HCT116 (cell line): Measurements from ENCODE around the gene EWSR1. TPM values are rescaled to one million over a fixed set of nuclear protein-coding genes. Genes with fewer than 3 reads are reported as not detected.

ENCODE experiments used
- ATAC-seq: fragments of 200-7000 bp; cut with Tn5 transposase; 2 replicates; pipeline ENCODE4 v1.9.1; 2020; ENCODE audit warnings: mild to moderate bottlenecking, moderate library complexity
- BruUV-seq: library from RNA; stranded (reverse); fragments of 400-500 nt; replicated peaks from 2 replicates; lab custom pipeline; 2021; lab: Mats Ljungman, UMichigan
- CTCF ChIA-PET: fragments of 300-600 bp; sonication (Branson Sonifier 250); formaldehyde crosslinking; loops from one replicate; lab custom pipeline; 2021; ENCODE audit warnings: antibody characterized with exemption; lab: Charles Lee
- POLR2A ChIA-PET: fragments of 300-600, 350-600 bp; sonication (Branson Sonifier 250); formaldehyde crosslinking; loops from one replicate; lab custom pipeline; 2021; ENCODE audit warnings: antibody characterized with exemption; lab: Charles Lee
- RAD21 ChIA-PET, 2 experiments: fragments of 300-600 bp; sonication (Branson Sonifier 250); formaldehyde crosslinking; loops; one replicate each; lab custom pipeline; 2023; ENCODE audit warnings: low total read pairs in 2 of 2; ENCODE audit not compliant: uncharacterized antibody in 2 of 2, unreplicated experiment in 2 of 2, low non-redundant PET in 1 of 2; lab: Charles Lee
- DNase-seq: peaks from one replicate; pipeline ENCODE4 v3.0.0-alpha.2; 2010; ENCODE audit warnings: low read depth, low spot score
- H2AFZ ChIP-seq: fragments of 200-600 bp; shearing (Covaris generic), sonication (generic); 2 replicates; pipeline ENCODE4 v1.6.1; 2017; ENCODE audit warnings: low read depth, mixed run types, mixed read lengths, antibody characterized with exemption, low read length; ENCODE audit not compliant: poor library complexity, severe bottlenecking
- H3K27ac ChIP-seq: 2 replicates; pipeline ENCODE4 v1.5.1; 2012; ENCODE audit warnings: low read depth, low read length
- H3K27me3 ChIP-seq: fragments of 200-600 bp; sonication (generic); 2 replicates; pipeline ENCODE4 v1.6.1; 2016; ENCODE audit warnings: mixed run types, low read length, mixed read lengths; ENCODE audit not compliant: insufficient read depth
- H3K36me3 ChIP-seq, 2 experiments: fragments of 200-500 bp in 1 of 2; fragments of 200-600 bp in 1 of 2; sonication (Bioruptor generic) in 1 of 2; sonication (generic) in 1 of 2; 2 replicates each; pipeline versions ENCODE4 v1.5.1 to v1.6.1; 2014 to 2016; ENCODE audit warnings: low read length in 2 of 2, inconsistent platforms in 1 of 2, mixed read lengths in 1 of 2, mixed run types in 1 of 2; ENCODE audit not compliant: insufficient read depth in 2 of 2, control insufficient read depth in 1 of 2
- H3K4me1 ChIP-seq, 2 experiments: fragments of 200-600 bp in 1 of 2; sonication (generic) in 1 of 2; 2 replicates each; pipeline versions ENCODE4 v1.5.1 to v1.6.1; 2012 to 2017; ENCODE audit warnings: low read length in 2 of 2, inconsistent platforms in 1 of 2, mild to moderate bottlenecking in 1 of 2, mixed read lengths in 1 of 2, mixed run types in 1 of 2, moderate library complexity in 1 of 2; ENCODE audit not compliant: insufficient read depth in 2 of 2, control insufficient read depth in 1 of 2
- H3K4me2 ChIP-seq: fragments of 200-600 bp; sonication (generic); 2 replicates; pipeline ENCODE4 v1.6.1; 2017; ENCODE audit warnings: mixed run types, low read length, mixed read lengths
- H3K4me3 ChIP-seq, 2 experiments: fragments of 200-600 bp in 1 of 2; sonication (generic) in 1 of 2; replicated peaks in 1 of 2; 2 replicates each; pipeline ENCODE4 v1.5.1; 2011 to 2016; ENCODE audit warnings: low read length in 2 of 2, control low read depth in 1 of 2, low read depth in 1 of 2, mild to moderate bottlenecking in 1 of 2, mixed read lengths in 1 of 2, mixed run types in 1 of 2
- H3K79me2 ChIP-seq: fragments of 200-600 bp; sonication (generic); 2 replicates; pipeline ENCODE4 v1.6.1; 2017; ENCODE audit warnings: mild to moderate bottlenecking, mixed run types, low read length, moderate library complexity, mixed read lengths; ENCODE audit not compliant: insufficient read depth
- H3K9ac ChIP-seq: fragments of 200-600 bp; sonication (generic); 2 replicates; pipeline ENCODE4 v1.6.1; 2016; ENCODE audit warnings: low read length, mixed read lengths
- H3K9me2 ChIP-seq: fragments of 200-600 bp; sonication (generic), shearing (Covaris generic); 2 replicates; pipeline ENCODE4 v1.6.1; 2017; ENCODE audit warnings: mixed run types, mild to moderate bottlenecking, moderate library complexity; ENCODE audit not compliant: insufficient read depth
- H3K9me3 ChIP-seq, 2 experiments: fragments of 200-500 bp in 1 of 2; fragments of 200-600 bp in 1 of 2; sonication (Bioruptor generic) in 1 of 2; sonication (generic) in 1 of 2; 2 replicates each; pipeline ENCODE4 v1.6.1; 2014 to 2017; ENCODE audit warnings: low read length in 2 of 2, mixed read lengths in 2 of 2, inconsistent platforms in 1 of 2, low read depth in 1 of 2, mild to moderate bottlenecking in 1 of 2, mixed run types in 1 of 2, moderate library complexity in 1 of 2; ENCODE audit not compliant: control insufficient read depth in 1 of 2, insufficient read depth in 1 of 2
- H4K20me1 ChIP-seq: fragments of 200-600 bp; sonication (generic), shearing (Covaris generic); 2 replicates; pipeline ENCODE4 v1.6.1; 2017; ENCODE audit warnings: mixed run types, mild to moderate bottlenecking, moderate library complexity; ENCODE audit not compliant: insufficient read depth
- ATF3 ChIP-seq: IDR thresholded peaks from 2 replicates; pipeline ENCODE4 v1.6.1; 2012
- CBX3 ChIP-seq: IDR thresholded peaks from 2 replicates; pipeline ENCODE4 v1.6.1; 2012; ENCODE audit warnings: low read depth
- CEBPB ChIP-seq: IDR thresholded peaks from 2 replicates; pipeline ENCODE4 v1.6.1; 2012; ENCODE audit warnings: low read depth
- CTCF ChIP-seq, 3 experiments: fragments of 200-600 bp in 1 of 3; sonication (generic) in 1 of 3; IDR thresholded peaks in 2 of 3; conservative IDR thresholded peaks in 1 of 3; 2 replicates each; pipeline ENCODE4 v1.5.1; 2012 to 2017; ENCODE audit warnings: low read depth in 2 of 3, low read length in 2 of 3, antibody characterized with exemption in 1 of 3, borderline replicate concordance in 1 of 3, control low read depth in 1 of 3, mild to moderate bottlenecking in 1 of 3, mixed read lengths in 1 of 3, mixed run types in 1 of 3, moderate library complexity in 1 of 3; ENCODE audit not compliant: insufficient read depth in 1 of 3
- ELF1 ChIP-seq: IDR thresholded peaks from 2 replicates; pipeline ENCODE4 v1.6.1; 2012; ENCODE audit warnings: low read depth, borderline replicate concordance
- MAX ChIP-seq: IDR thresholded peaks from 2 replicates; pipeline ENCODE4 v1.6.1; 2012
- RAD21 ChIP-seq: IDR thresholded peaks from 2 replicates; pipeline ENCODE4 v1.6.1; 2012; ENCODE audit warnings: low read depth, mild to moderate bottlenecking
- ZBTB33 ChIP-seq: IDR thresholded peaks from 2 replicates; pipeline ENCODE4 v1.6.1; 2011; ENCODE audit warnings: mild to moderate bottlenecking, low read length, moderate library complexity; ENCODE audit not compliant: insufficient replicate concordance; ENCODE audit errors: extremely low read depth
- ZNF274 ChIP-seq: fragments of 200-500 bp; sonication (Bioruptor generic); IDR thresholded peaks from 2 replicates; pipeline ENCODE4 v1.6.1; 2014; ENCODE audit warnings: mild to moderate bottlenecking, low read depth, low read length, inconsistent platforms
- intact Hi-C: fragments of 100-400 bp; cut with micrococcal nuclease; formaldehyde crosslinking; loops from 2 replicates; pipeline ENCODE4 v1.10.0; 2022
- total RNA-seq: library from RNA; stranded (reverse); gene quantifications from one replicate; pipeline ENCODE4 v1.2.1, GENCODE V29; 2021; ENCODE audit not compliant: unreplicated experiment

The EWSR1 gene
- total RNA-seq, 1 experiment from 2014 or later, result 335 TPM

- no peaks in the 10 kb centered on the region for H3K9me3 ChIP-seq
- no peak for ATAC-seq
Observed at GRCh38 chr22:29251265-29251664, 16.8 kb upstream of the EWSR1 start.

More at GRCh38 chr22:29251265-29251664, 16.8 kb upstream of the EWSR1 start:
- RAD21 ChIA-PET, result no interaction called here
- no peak for TF ChIP-seq ATF3
- TF ChIP-seq MAX, result no peak
- TF ChIP-seq CEBPB, result no peak
- no peak for TF ChIP-seq CBX3
- no peak for TF ChIP-seq ELF1
- no peak for TF ChIP-seq ZBTB33
- no peak for TF ChIP-seq ZNF274
- TF ChIP-seq RAD21, result no peak
- no peak for TF ChIP-seq CTCF (IDR thresholded peaks at IDR 0.05 in 2 of 3, conservative IDR thresholded peaks at IDR 0.05 in 1 of 3; ENCODE audit: borderline replicate concordance in 1 of 3, insufficient read depth in 1 of 3, low read depth in 2 of 3, low read length in 2 of 3)
- no TSS peak for BruUV-seq
- POLR2A ChIA-PET, result no interaction called here
- no peaks in the 10 kb centered on the region for H3K79me2 ChIP-seq
- DNase-seq, result no peak
- H3K4me2 ChIP-seq, result no peak overlapping the region
- H3K27ac ChIP-seq, result no peak overlapping the region
- H3K4me3 ChIP-seq, result no peak overlapping the region
- H4K20me1 ChIP-seq, result no peaks in the 10 kb centered on the region
- no peaks in the 10 kb centered on the region for H3K36me3 ChIP-seq
- CTCF ChIA-PET, result no interaction called here
- H3K9ac ChIP-seq, result no peak overlapping the region
- no peaks in the 10 kb centered on the region for H3K27me3 ChIP-seq
- H3K9me2 ChIP-seq, result no peaks in the 10 kb centered on the region
- H3K4me1 ChIP-seq, result no peaks in the 10 kb centered on the region; a peak in 1 of 4 replicates
- intact Hi-C loops, result no loop called here
- no peak overlapping the region for H2AFZ ChIP-seq
